Measurements from ENCODE around the gene TSEN2. TPM values are rescaled to one million over a fixed set of nuclear protein-coding genes. Genes with fewer than 3 reads are reported as not detected.
"Not testable (repeated sequence)": the region's sequence is repeated elsewhere in the genome, so short reads cannot be mapped to it uniquely, and the experiment has no call there.

Gene TSEN2
- total RNA-seq, 1 donor from 2014 or later: 11.3 TPM

DNA sequence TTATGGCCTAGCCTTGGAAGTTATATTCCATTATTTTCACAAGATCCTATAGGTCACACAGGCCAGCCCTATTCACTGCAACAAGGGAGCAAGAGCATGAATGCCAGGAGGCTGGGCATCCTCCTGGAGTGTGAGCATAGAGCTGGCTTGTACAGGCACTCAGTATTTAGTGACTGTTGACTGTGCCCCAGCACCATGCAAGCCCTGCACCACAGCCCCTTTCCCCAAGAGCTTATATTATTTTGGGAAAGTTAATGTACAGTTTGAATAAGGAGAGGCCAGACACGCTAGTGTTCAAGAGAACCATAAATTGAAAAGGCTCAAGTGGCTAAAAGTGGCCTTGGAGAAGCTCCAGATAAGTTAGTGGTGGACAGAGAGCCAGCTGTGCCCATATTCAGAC is 32.3 kb upstream of the TSEN2 start:
- DNase-seq (ENCODE audit: extremely low read depth, low read depth, low spot score): no peak

DNA sequence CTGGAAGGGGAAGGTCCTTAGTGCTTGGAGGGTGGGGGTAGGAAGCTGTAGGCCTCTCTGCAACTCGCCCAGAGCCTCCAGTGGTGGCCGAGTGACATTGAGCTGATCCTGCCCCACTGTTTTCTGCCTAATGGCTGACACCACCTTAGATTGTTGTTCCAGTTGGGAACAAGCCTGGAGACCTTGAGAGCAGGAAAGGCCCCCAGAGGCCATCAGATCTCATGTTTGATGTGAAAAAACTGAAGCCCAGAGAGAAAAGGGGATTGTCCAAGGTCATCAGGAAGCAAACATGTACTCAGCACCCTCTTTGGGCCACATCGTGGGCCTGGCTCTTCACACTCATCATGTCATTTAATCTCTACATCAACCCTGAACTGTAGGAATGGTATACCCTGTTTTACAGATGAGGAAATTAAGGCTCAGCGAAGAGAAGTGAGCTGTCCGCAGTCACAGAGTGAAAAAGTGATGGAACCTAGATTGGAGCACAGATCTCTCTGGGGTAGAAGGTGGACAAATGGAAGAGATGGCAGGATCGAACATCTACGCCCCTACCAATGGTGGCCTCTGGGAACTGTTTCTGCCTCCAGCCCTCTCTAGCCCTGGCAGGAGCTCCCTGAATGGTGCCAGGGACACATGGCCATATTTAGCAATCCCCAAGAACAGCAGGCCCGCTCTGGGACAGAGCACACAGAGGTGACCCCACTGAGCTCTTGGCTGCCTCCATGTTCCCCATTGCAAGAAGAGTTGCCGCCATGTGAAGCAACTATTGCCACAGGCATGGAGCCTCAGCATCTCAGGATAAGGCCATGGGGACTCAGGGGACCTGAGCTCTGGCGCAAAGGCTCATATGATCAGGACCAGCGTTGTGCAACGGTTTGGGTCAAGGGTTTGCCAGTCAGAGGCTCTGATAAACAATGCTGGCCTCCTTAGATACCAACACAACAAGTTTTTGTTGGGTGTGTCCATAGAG is 31.6 kb upstream of the TSEN2 start:
- DNase-seq (ENCODE audit: extremely low read depth, low read depth, low spot score): no peak

DNA sequence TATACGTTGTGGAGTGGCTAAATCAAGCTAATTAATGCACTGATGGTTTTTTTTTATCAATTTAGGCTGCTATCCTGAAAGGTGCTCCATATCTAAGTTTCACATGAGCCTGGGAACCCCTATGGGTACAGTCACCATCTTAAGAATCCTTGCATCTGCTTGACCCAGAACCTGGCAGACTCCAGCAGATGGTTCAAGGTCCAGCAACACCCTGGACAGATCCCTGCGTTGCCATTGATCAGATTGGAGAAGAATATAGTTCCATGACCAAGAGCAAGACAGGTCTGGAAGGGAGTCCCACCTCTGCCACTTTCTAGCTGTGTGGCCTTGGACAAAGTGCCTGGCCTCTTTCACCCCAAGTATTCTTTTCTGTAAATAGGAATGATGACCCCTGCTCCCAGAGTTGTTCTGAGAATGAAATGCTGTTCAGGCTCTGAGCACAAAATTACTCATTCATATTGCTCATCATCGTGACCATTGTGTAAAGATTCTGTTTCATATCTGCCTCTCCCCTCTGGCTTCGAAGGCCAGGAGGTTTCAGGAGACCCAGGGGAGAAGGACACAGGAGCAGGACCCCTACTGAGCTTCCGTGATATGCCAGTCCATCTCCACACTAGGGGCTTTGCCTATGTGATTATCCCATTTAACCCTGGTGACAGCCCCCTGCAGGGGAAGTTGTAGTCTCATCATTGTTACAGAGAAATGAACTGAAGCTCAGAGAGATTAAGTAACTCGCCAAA is 30.0 kb upstream of the TSEN2 start:
- no peak for DNase-seq (ENCODE audit: extremely low read depth, low read depth, low spot score)

DNA sequence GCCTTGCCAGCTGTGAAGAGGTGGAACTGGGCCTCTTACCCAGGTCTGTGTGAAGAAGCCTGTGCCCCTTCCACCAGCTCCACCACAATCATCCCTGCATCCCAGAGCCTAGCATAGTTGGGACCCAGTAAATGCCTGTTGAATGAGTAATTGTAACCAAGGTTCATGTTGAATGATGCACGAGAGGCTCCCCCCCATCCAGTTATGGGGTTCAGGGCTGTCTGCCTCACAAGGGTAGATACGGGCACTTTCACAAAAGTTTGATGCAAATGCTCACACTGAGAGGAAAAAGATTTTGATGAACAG is 29.5 kb upstream of the TSEN2 start:
- DNase-seq (ENCODE audit: extremely low read depth, low read depth, low spot score): no peak

DNA sequence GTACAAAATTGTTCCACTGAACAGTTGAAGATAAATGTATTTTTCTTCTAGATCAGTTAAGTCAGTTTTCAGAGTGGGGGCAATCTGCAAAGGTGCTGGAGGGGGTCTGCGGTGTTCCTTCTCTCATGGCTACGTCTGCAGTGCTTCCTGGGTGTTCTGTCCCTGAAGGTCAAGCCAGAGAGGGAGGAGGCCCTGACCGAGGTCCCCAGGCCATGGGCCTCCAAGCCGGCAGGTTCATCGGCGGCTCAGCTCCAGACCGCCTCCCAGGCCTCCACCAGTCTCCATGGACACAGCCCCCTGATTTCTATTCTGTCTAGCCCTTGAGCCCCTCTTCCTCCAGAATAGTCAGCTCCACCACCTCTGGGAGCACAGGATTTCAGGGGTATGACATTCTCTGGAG is 28.5 kb upstream of the TSEN2 start:
- DNase-seq (ENCODE audit: extremely low read depth, low read depth, low spot score): no peak

DNA sequence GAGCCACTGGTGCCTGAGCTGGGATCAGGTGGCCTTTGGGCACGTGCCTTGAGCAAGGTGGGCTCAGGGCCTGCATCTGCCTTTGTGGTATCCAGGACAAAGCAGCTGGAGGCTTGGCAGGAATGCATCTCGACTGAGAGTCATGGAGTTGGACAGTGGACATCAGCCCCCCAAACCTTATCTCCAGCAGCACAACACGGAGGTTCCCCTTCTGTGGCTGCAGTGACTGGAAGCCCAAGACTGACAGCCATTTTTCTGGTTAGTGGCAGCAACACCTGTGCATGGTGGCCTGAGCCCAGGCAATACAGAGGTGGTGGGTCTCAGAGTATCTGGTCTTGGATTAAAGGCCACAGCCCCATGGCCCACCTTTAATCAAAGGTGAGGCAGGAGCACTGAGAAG is 27.8 kb upstream of the TSEN2 start:
- no peak for DNase-seq (ENCODE audit: extremely low read depth, low read depth, low spot score)

DNA sequence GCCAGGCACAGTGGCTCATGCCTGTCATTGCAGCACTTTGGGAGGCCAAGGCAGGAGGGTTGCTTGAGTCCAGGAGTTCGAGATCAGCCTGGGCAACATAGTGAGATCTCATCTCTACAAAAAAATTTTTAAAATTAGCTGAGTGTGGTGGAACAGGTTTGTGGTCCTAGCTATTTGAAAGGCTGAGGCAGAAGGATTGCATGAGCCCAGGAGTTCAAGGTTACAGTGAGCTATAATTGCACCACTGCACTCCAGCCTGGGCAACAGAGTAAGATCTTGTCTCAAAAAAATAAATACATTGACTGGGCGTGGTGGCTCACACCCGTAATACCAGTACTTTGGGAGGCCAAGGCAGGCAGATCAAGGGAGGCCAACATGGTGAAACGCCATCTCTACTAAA is 26.9 kb upstream of the TSEN2 start:
- DNase-seq (ENCODE audit: extremely low read depth, low read depth, low spot score): not testable (repeated sequence)

DNA sequence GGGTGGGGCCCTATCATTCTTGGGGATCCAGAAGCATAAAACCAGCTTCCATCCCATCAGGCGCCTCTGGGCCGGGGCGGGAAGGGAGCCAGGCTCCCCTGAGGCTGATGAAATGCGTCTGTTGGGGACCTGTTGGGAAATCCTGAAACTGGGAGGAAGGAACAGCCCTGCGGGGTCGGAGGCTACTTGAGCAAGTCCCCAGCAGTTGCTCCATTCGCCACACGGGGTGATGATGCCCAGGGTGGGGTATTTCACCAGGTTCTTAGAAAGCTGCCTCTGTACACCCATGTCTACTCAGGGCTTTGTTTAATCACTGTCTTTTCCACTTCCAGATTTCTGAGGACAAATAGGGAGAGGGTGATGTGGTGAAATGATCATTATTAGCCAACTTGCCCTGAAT is 25.4 kb upstream of the TSEN2 start:
- DNase-seq (ENCODE audit: extremely low read depth, low read depth, low spot score): no peak

DNA sequence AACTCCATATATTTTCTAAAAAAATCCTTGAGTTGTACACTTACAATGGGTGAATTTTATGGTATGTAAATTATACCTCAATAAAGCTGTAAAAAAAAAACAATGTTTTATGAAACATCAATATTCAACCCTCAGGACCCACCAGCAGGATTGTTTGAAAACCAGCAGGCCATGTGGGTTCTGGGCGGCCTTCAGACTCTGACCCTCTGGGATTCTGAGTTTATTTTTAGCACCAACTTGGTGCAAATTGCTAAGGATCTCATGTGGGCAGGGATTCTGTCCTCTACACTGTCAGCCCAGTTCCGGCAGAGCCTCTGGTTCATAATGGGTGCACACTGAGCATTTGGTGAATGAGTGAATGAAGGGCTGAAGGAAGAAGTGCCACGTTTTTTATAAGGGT is 24.2 kb upstream of the TSEN2 start:
- no peak for DNase-seq (ENCODE audit: extremely low read depth, low read depth, low spot score)

DNA sequence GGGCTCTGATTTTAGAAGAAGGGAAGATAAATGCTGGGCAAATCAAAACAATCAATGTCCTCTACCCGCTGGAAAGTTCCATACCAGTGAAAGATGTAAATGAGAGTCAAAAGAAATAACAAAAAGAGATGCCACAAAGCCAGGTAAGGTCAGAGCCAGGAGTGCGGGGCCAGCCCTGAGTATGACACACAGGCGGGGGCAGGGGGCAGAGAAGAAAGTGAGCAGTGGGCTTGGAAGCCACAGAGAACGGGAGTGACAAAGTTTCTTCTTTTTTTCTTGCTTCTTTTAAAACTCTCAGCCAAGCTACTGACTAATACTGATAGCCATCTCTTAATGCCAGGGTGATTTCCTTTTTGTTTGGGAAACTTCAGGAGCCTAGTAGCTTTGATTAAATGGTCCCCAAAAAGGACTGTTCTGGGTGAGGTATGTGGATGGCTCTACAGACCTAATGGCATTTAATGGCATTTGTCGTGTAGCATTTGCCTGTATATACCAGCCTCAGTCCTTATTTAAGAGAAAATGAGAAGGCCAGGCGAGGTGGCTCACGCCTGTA is 23.1 kb upstream of the TSEN2 start:
- DNase-seq (ENCODE audit: extremely low read depth, low read depth, low spot score): no peak

DNA sequence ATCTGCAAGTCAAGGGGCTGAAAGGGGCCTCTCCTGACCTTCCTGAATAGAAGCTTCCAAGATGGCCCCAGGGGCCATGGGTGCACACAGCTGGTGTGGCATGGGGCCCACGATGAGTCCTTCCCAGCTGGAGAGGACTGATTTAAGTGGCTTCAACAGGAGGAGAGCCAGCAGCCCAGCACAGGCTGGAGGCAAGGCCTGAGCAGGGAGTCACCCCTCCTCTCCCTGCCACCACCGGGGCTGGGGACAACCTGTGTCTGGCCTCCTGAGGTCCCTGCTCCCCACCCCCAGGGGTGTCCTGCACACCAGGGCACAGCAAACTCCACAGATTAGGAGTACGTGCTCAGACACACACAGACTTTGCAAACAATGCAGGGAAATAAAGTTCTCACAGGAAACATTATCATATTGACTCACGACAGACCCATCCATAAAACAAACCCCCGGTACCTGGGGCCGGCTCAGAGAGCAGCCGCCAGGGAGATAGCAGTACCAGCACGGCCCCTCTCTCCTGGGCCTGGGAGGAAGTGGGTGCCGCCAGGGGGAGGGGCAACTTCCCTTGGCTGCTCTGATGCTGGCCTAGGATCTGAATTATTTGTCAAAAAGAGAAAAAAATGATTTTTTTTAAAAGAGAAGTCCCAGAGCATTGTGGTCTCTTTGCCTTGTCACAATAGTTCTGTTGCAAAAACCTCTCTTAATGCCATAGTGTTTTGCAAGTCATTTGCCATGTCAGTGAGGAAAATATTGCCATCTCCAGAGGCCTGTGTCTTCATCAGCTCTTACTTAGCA is 21.9 kb upstream of the TSEN2 start:
- no peak for DNase-seq (ENCODE audit: extremely low read depth, low read depth, low spot score)

DNA sequence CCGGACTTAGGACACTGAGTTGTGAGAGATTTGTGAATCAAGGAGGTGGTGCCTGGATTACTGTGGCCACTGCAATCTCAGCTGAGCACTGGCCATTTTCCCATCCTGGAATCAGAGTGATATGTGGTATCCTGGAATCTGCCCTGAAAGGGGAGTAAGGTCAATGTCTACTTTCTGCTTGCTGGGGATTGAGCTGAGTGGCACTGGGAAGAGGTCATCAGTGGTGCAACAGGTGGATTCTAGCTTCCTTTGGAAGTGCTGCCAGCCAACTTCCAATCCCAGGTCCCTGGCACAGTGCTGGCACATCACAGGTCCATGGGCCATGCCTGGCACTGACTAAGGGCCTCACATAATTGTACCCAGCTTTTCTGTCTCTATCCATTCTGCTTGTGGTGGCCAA is 20.6 kb upstream of the TSEN2 start:
- DNase-seq (ENCODE audit: extremely low read depth, low read depth, low spot score): no peak

DNA sequence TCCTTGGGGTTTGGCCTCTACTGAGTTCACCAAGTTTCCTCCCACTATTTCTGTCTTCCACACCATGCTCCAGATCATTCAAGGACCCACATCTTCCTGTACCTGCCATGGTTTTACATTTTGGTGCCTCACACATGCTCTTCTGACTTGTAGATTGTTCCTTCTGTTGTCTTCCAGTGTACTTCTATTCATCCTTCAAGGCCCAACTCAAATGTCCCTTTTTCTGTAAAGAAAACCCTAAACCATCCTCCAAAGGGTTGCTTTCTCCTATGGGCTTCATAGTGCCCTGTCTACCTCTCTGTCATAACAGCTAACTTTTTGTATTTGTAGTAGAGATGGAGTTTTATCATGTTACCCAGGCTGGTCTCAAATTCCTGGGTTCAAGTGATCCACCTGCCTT is 20.1 kb upstream of the TSEN2 start:
- no peak for DNase-seq (ENCODE audit: extremely low read depth, low read depth, low spot score)

DNA sequence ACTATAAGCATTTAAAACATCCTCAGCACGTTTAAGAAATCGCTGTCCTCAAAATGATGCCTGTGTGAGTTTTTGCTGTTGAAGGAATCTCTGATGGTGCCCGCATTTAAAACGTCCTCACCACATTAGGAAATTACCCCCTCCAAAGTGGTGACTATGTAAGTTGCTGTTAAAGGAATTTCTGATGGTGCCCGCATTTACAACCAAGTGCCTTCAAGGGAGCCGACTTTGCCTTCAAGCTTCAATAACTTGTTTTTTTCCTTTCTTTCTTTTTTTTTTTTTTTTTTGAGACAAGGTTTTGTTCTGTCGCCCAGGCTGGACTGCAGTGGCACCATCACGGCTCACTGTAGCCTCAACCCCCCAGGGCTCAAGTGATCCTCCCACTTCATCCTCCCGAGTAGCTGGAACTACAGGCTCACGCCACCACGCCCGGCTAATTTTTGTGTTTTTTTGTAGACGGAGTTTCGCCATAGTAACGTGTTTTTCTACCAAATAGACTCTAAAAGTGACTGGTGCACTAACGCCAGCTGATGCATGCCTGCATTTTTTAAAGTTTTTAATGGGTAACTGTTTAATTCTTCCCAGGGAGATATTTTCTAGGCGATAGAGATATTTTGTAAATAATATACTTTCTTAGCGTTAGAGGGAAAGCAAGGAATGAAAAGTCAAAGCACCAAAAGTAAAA is 19.0 kb upstream of the TSEN2 start:
- no peak for DNase-seq (ENCODE audit: extremely low read depth, low read depth, low spot score)

DNA sequence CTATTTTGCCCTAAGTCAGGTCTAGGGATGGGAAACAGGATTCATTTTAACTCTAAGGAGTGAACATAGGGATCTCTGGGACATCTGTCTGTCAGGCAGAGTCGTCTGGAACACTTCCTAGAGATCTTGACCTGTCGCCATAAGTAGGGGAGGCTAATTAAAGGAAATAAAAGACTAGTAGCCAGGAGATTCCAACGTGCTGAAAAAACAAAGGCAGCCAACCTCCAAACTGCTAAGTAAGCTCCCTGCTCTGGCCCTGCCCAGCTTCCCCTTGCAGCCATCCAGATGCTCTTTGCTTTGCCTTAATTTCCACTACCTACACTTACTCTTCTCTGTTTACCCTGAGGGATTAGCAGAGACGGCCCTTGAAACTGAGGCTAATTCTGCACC is 18.4 kb upstream of the TSEN2 start:
- DNase-seq (ENCODE audit: extremely low read depth, low read depth, low spot score): no peak

DNA sequence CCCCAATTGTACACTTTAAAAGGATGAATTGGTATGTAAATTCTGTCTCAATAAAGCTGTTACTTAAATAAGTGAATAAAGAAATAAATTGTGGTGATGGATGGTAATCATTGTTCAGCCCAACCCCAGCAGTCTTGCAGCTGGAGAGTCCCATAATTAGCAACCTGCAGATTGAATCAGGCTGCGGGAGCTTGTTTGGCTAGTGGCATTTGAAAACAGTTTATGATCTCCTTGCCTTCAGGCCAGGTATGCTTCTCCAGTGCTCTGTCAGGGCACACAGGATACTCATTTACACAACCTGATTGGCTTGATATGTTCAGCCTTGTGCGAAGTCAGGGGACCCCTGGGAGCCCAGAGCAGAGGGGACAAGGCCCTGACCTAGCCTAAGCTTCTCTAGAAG is 16.5 kb upstream of the TSEN2 start:
- no peak for DNase-seq (ENCODE audit: extremely low read depth, low read depth, low spot score)

DNA sequence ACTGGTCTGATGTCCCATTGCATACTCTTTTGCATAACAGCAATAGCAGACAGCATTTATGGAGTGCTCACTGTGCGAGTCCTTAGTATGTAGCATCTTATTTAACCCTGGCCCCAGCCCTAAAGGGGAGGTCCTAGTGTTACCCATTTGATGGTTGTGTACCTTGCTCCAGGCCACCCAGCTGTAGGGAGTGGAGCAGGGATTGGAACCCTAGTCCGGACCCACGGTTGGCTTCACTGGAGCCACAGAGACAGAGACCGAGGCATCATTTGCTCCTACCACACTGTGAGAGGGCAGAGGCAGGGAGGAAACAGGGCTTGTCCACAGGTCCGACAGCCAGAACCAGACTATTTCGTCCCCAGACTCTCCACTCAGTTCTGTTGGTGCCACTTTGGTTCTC is 16.0 kb upstream of the TSEN2 start:
- DNase-seq (ENCODE audit: extremely low read depth, low read depth, low spot score): no peak

DNA sequence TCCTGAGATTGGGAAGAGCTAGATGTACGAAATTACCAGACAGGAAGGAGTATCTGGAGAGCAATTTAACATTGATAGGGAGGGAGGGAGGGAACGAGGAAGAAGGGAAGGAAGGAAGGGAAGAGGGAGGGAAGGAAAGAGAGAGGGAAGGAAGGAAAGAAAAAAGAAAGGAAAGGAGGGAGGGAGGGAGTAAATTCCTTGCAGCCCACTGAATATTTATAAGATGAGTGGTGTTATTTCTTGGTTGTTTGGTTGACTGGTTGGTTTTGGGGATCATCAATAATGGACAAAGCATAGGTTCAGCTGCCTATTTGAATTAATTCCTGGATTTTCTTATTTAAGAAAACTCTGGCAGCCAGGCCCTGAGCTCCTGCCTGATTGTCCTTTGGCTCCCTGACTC is 15.5 kb upstream of the TSEN2 start:
- no peak for DNase-seq (ENCODE audit: extremely low read depth, low read depth, low spot score)

DNA sequence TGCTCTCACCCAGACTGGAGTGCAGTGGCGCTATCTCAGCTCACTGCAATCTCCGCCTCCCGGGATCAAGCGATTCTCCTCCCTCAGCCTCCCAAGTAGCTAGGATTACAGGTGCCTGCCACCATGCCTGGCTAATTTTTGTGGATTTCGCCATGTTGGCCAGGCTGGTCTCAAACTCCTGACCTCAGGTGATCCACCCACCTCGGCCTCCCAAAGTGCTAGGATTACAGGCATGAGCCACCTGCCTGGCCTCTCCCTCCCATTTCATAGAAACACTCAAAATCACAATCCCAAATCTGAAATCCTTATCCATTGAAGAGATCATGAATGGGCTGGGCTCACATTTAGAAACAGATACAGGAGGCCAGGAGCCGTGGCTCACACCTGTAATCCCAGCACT is 15.1 kb upstream of the TSEN2 start:
- not testable (repeated sequence) for DNase-seq (ENCODE audit: extremely low read depth, low read depth, low spot score)

DNA sequence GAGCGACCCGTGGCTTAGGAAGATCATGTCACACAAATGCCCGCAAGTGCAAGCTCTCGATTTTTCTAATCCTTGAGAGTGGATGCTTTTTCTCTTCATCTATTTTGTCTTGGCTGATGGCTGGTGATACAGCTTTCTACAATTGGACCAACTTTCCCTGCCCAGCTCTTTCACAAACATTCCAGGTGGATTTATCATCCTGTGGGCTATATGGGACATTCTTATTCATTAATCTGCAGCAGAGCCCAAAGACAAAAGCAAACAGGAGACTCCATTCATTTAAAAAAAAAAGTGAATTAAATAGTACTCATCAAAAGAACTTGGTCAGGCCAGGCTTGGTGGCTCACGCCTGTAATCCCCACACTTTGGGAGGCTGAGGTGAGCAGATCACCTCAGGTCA is 14.2 kb upstream of the TSEN2 start:
- no peak for DNase-seq (ENCODE audit: extremely low read depth, low read depth, low spot score)

DNA sequence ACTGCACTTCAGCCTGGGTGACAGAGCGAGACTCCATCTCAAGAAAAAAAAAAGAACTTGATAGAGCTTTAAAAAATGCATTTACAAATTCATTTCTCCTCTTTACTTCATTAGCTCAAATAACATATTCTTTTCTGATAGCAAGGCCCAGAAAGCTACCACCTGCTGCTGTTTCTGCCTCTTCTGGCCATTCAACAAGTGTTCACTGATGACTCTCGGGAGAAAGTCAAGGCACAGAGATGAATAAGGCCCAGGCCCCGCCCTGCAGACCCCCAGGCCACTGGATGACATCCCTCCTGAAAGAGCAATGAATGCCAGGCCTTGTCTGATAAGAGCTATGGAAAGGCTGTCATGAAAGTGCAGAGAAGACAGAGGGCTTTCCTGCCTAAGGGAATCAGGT is 13.6 kb upstream of the TSEN2 start:
- no peak for DNase-seq (ENCODE audit: extremely low read depth, low read depth, low spot score)
